Activated T-cell treated with anti-CD3 and anti-CD28 coated beads for 1 hour (primary cell): ENCODE data around the gene PGPEP1.
"Not testable (repeated sequence)": the region's sequence is repeated elsewhere in the genome, so short reads cannot be mapped to it uniquely, and the experiment has no call there.

Experiments
- DNase-seq: peaks from one replicate; pipeline ENCODE4 v3.0.0-alpha.2; 2020; ENCODE audit warnings: low read depth

The PGPEP1 gene

GRCh38 chr19:18364826-18365528 lies 24.6 kb downstream of the PGPEP1 start:
- no peak for DNase-seq

GRCh38 chr19:18366021-18366435 lies 25.6 kb downstream of the PGPEP1 start:
- DNase-seq: no peak

GRCh38 chr19:18368504-18369222 lies 28.3 kb downstream of the PGPEP1 start:
- no peak for DNase-seq

- DNase-seq: no peak
These were observed 33.1 kb downstream of the PGPEP1 start for GRCh38 chr19:18373407-18373891.

GRCh38 chr19:18373892-18374629 lies 33.7 kb downstream of the PGPEP1 start:
- DNase-seq: peak; percentile 20

GRCh38 chr19:18377026-18377425 lies 36.6 kb downstream of the PGPEP1 start:
- DNase-seq: no peak

- DNase-seq: no peak
These were observed 39.7 kb downstream of the PGPEP1 start for GRCh38 chr19:18379803-18380747.

- DNase-seq: no peak
These were observed 40.4 kb downstream of the PGPEP1 start for GRCh38 chr19:18380843-18381242.

GRCh38 chr19:18383622-18384021 lies 43.2 kb downstream of the PGPEP1 start:
- DNase-seq: not testable (repeated sequence)

GRCh38 chr19:18384775-18385174 lies 44.4 kb downstream of the PGPEP1 start:
- no peak for DNase-seq

- DNase-seq: no peak
These were observed 44.9 kb downstream of the PGPEP1 start for GRCh38 chr19:18385359-18385674.

- no peak for DNase-seq
These were observed 45.5 kb downstream of the PGPEP1 start, which contains the start of gene GDF15 for GRCh38 chr19:18385675-18386542. GDF15 (plus strand) TSS chr19:18386158; CDS start chr19:18386190, 32 bp downstream.

- DNase-seq: no peak
These were observed 46.3 kb downstream of the PGPEP1 start for GRCh38 chr19:18386543-18387271.

GRCh38 chr19:18388100-18388959 lies 47.9 kb downstream of the PGPEP1 start:
- peak; percentile 72 for DNase-seq

- DNase-seq: no peak
These were observed 48.7 kb downstream of the PGPEP1 start for GRCh38 chr19:18388960-18389725.

GRCh38 chr19:18389726-18390064 lies 49.3 kb downstream of the PGPEP1 start:
- no peak for DNase-seq

GRCh38 chr19:18390065-18390907 lies 49.9 kb downstream of the PGPEP1 start:
- no peak for DNase-seq
